Muscle of back (tissue), 11 donors: ENCODE measurements around the gene ZNF695. TPM values are rescaled to one million over a fixed set of nuclear protein-coding genes. Genes with fewer than 3 reads are reported as not detected.
A peak's percentile ranks its signal among the peaks of the same experiment; 100 is the strongest.

Experiments used
- DNase-seq, 3 donors: peaks; one replicate each; pipeline versions ENCODE4 v3.0.0 to v3.0.0-alpha.2; 2013
- polyA plus RNA-seq, 10 donors: library from polyadenylated mRNA; unstranded; fragments of 120-200 nt; gene quantifications; one replicate each; pipeline ENCODE4 v1.2.1, GENCODE V29; 2013; ENCODE audit not compliant: insufficient read length in 10 of 10

The ZNF695 gene
- polyA plus RNA-seq, 10 donors, result 0.94 to 3.0 (median 1.1) TPM

GRCh38 chr1:246959944-246960693 lies 47.7 kb downstream of the ZNF695 start:
- DNase-seq, result peak in 1 of 3 donors; percentile 10

GRCh38 chr1:246954126-246954525 lies 53.7 kb downstream of the ZNF695 start:
- DNase-seq, result peak in 1 of 3 donors; percentile 22

GRCh38 chr1:246951413-246951812 lies 56.4 kb downstream of the ZNF695 start:
- DNase-seq, result no peak

- no peak for DNase-seq
Observed at GRCh38 chr1:246949956-246950355, 57.9 kb downstream of the ZNF695 start.

GRCh38 chr1:246947255-246947654 lies 60.6 kb downstream of the ZNF695 start:
- DNase-seq, result no peak

- DNase-seq, result no peak
Observed at GRCh38 chr1:246946366-246946765, 61.5 kb downstream of the ZNF695 start.

Other genes starting within 250 kb of the ZNF695 start
- 10 to 100 TPM; 23.2 to 36.4 (median 29.6) TPM for gene AHCTF1, start 76.1 kb downstream of the ZNF695 start, polyA plus RNA-seq
- 1 to 10 TPM; 2.3 to 3.5 (median 2.9) TPM for gene ZNF670, start 70.8 kb upstream of the ZNF695 start, polyA plus RNA-seq
- 1 to 10 TPM; 4.8 to 9.3 (median 6.5) TPM for gene ZNF669, start 96.3 kb upstream of the ZNF695 start, polyA plus RNA-seq
- gene ZNF124, start 164.0 kb upstream of the ZNF695 start, polyA plus RNA-seq, result 1 to 10 TPM; 3.4 to 9.0 (median 6.3) TPM
- gene VN1R5, start 248.0 kb upstream of the ZNF695 start, polyA plus RNA-seq, result under 1 TPM in 1 of 10 donors, not detected in 9; 0.16 TPM